ENCODE measurements around the gene TBP.
"Not testable (repeated sequence)": the region's sequence is repeated elsewhere in the genome, so short reads cannot be mapped to it uniquely, and the experiment has no call there.

Gene TBP

GRCh38 chr6:170554013-170554795, at the start of gene TBP:
Gene TBP (plus strand): TSS chr6:170554369. CDS start chr6:170557030, 2,661 bp downstream.
- DNase-seq (ENCODE audit: low read depth), result peak; percentile 94

GRCh38 chr6:170504479-170504878, 49.7 kb upstream of the TBP start:
- DNase-seq (ENCODE audit: low read depth), result no peak

GRCh38 chr6:170505306-170505705, 48.9 kb upstream of the TBP start:
- DNase-seq (ENCODE audit: low read depth), result no peak

- no peak for DNase-seq (ENCODE audit: low read depth)
Observed at GRCh38 chr6:170506446-170506845, 47.7 kb upstream of the TBP start.

- DNase-seq (ENCODE audit: low read depth), result not testable (repeated sequence)
Observed at GRCh38 chr6:170507728-170508127, 46.4 kb upstream of the TBP start.

- not testable (repeated sequence) for DNase-seq (ENCODE audit: low read depth)
Observed at GRCh38 chr6:170508275-170508674, 45.9 kb upstream of the TBP start.

GRCh38 chr6:170508892-170509722, 45.1 kb upstream of the TBP start:
- DNase-seq (ENCODE audit: low read depth), result not testable (repeated sequence)

GRCh38 chr6:170509723-170510018, 44.5 kb upstream of the TBP start:
- no peak for DNase-seq (ENCODE audit: low read depth)

GRCh38 chr6:170510631-170511030, 43.5 kb upstream of the TBP start:
- no peak for DNase-seq (ENCODE audit: low read depth)

- no peak for DNase-seq (ENCODE audit: low read depth)
Observed at GRCh38 chr6:170512249-170512648, 41.9 kb upstream of the TBP start.

- no peak for DNase-seq (ENCODE audit: low read depth)
Observed at GRCh38 chr6:170514908-170515307, 39.3 kb upstream of the TBP start.

GRCh38 chr6:170516783-170517616, 37.2 kb upstream of the TBP start:
- DNase-seq (ENCODE audit: low read depth), result no peak

- DNase-seq (ENCODE audit: low read depth), result no peak
Observed at GRCh38 chr6:170522565-170523183, 31.5 kb upstream of the TBP start.

GRCh38 chr6:170523256-170524171, 30.7 kb upstream of the TBP start:
- DNase-seq (ENCODE audit: low read depth), result no peak

- DNase-seq (ENCODE audit: low read depth), result no peak
Observed at GRCh38 chr6:170524172-170524502, 30.0 kb upstream of the TBP start.

- DNase-seq (ENCODE audit: low read depth), result no peak
Observed at GRCh38 chr6:170525795-170526194, 28.4 kb upstream of the TBP start.

GRCh38 chr6:170527995-170528394, 26.2 kb upstream of the TBP start:
- DNase-seq (ENCODE audit: low read depth), result not testable (repeated sequence)

- peak; percentile 22 for DNase-seq (ENCODE audit: low read depth)
Observed at GRCh38 chr6:170529839-170530469, 24.2 kb upstream of the TBP start.

GRCh38 chr6:170532867-170533488, 21.2 kb upstream of the TBP start:
- DNase-seq (ENCODE audit: low read depth), result no peak

GRCh38 chr6:170533792-170534191, 20.4 kb upstream of the TBP start:
- no peak for DNase-seq (ENCODE audit: low read depth)
